Central memory CD8-positive, alpha-beta T cell (primary cell): ENCODE data around the gene CBY1.
A peak's percentile ranks its signal among the peaks of the same experiment; 100 is the strongest.

Experiments
- ATAC-seq: fragments of 150-1000 bp; cut with Tn5 transposase; replicated peaks from 2 replicates; pipeline ENCODE4 v1.10.0; 2022; ENCODE audit warnings: mild to moderate bottlenecking, moderate FRiP score, moderate number of reproducible peaks; ENCODE audit not compliant: poor library complexity, severe bottlenecking; ENCODE audit errors: extremely low read depth
- DNase-seq, 2 donors: peaks; one replicate each; pipeline ENCODE4 v3.0.0; 2021; ENCODE audit warnings: low spot score in 2 of 2
- H3K27ac Mint-ChIP-seq: one replicate; pipeline ENCODE4 v1.8.0; 2022; ENCODE audit warnings: low read depth, mild to moderate bottlenecking, moderate library complexity, mixed read lengths
- H3K27me3 Mint-ChIP-seq: one replicate; pipeline ENCODE4 v1.8.0; 2022; ENCODE audit warnings: mixed read lengths
- H3K36me3 Mint-ChIP-seq: one replicate; pipeline ENCODE4 v1.8.0; 2022; ENCODE audit warnings: mild to moderate bottlenecking, moderate library complexity, mixed read lengths; ENCODE audit not compliant: insufficient read depth
- H3K4me1 Mint-ChIP-seq: one replicate; pipeline ENCODE4 v1.8.0; 2022; ENCODE audit warnings: mixed read lengths
- H3K4me3 Mint-ChIP-seq: one replicate; pipeline ENCODE4 v1.8.0; 2022; ENCODE audit warnings: mild to moderate bottlenecking, moderate library complexity, mixed read lengths
- H3K9me3 Mint-ChIP-seq: one replicate; pipeline ENCODE4 v1.8.0; 2022; ENCODE audit warnings: mixed read lengths

CBY1 gene

GRCh38 chr22:38698407-38699094, 42.1 kb downstream of the CBY1 start:
- no peak for ATAC-seq
- Mint-ChIP-seq H3K4me3 (peak overlapping the region; percentile 87), H3K36me3 (peaks cover 32% of the 10 kb centered on the region), H3K27me3 (no peaks in the 10 kb centered on the region), H3K4me1 (peaks cover 54% of the 10 kb centered on the region), H3K9me3 (no peaks in the 10 kb centered on the region), H3K27ac (peak overlapping the region; percentile 99)
- DNase-seq = no peak

GRCh38 chr22:38699143-38699542, 42.7 kb downstream of the CBY1 start:
- peak overlapping the region; percentile 87 for H3K4me3 Mint-ChIP-seq
- no peaks in the 10 kb centered on the region for H3K27me3 Mint-ChIP-seq
- H3K36me3 Mint-ChIP-seq = peaks cover 30% of the 10 kb centered on the region
- peaks cover 50% of the 10 kb centered on the region for H3K4me1 Mint-ChIP-seq
- ATAC-seq (no peak), DNase-seq (no peak)
- no peaks in the 10 kb centered on the region for H3K9me3 Mint-ChIP-seq
- H3K27ac Mint-ChIP-seq = peak overlapping the region; percentile 99

- H3K9me3 Mint-ChIP-seq = no peaks in the 10 kb centered on the region
- H3K27me3 Mint-ChIP-seq = no peaks in the 10 kb centered on the region
- H3K36me3 Mint-ChIP-seq = peaks cover 30% of the 10 kb centered on the region
- no peak for DNase-seq
- peaks cover 50% of the 10 kb centered on the region for H3K4me1 Mint-ChIP-seq
- H3K4me3 Mint-ChIP-seq = peak overlapping the region; percentile 87
- H3K27ac Mint-ChIP-seq = peak overlapping the region; percentile 99
- ATAC-seq = no peak
Observed at GRCh38 chr22:38699784-38700183, 43.3 kb downstream of the CBY1 start.

GRCh38 chr22:38700270-38700788, 43.9 kb downstream of the CBY1 start:
- Mint-ChIP-seq H3K4me3 (peak overlapping the region; percentile 87), H3K4me1 (peaks cover 55% of the 10 kb centered on the region), H3K36me3 (peaks cover 29% of the 10 kb centered on the region), H3K9me3 (no peaks in the 10 kb centered on the region), H3K27me3 (no peaks in the 10 kb centered on the region), H3K27ac (peak overlapping the region; percentile 99)
- ATAC-seq (peak; percentile 2), DNase-seq (peak in 1 of 2 donors; percentile 22)

- peaks cover 55% of the 10 kb centered on the region for H3K4me1 Mint-ChIP-seq
- peaks cover 33% of the 10 kb centered on the region for H3K36me3 Mint-ChIP-seq
- H3K27ac Mint-ChIP-seq = peak within 1 kb of the TSS; percentile 99
- H3K27me3 Mint-ChIP-seq = no peaks in the 10 kb centered on the region
- DNase-seq (peak; percentile 99), ATAC-seq (peak; percentile 40)
- peak within 1 kb of the TSS; percentile 87 for H3K4me3 Mint-ChIP-seq
- H3K9me3 Mint-ChIP-seq = no peaks in the 10 kb centered on the region
Observed at GRCh38 chr22:38700789-38701628, 44.6 kb downstream of the CBY1 start, which contains the start of gene JOSD1. JOSD1 (minus strand) TSS chr22:38700943; CDS start chr22:38699987, 956 bp downstream.

GRCh38 chr22:38704654-38705234, 48.3 kb downstream of the CBY1 start:
- Mint-ChIP-seq H3K9me3 (no peaks in the 10 kb centered on the region), H3K27me3 (no peaks in the 10 kb centered on the region), H3K36me3 (peaks cover 31% of the 10 kb centered on the region), H3K27ac (peak overlapping the region; percentile 91), H3K4me1 (peaks cover 53% of the 10 kb centered on the region), H3K4me3 (peak overlapping the region; percentile 91)
- DNase-seq = no peak
- ATAC-seq = no peak

- H3K9me3 Mint-ChIP-seq = no peaks in the 10 kb centered on the region
- peaks cover 51% of the 10 kb centered on the region for H3K4me1 Mint-ChIP-seq
- peak; percentile 87 to 98 for DNase-seq
- peak within 1 kb of the TSS; percentile 91 for H3K27ac Mint-ChIP-seq
- H3K27me3 Mint-ChIP-seq = no peaks in the 10 kb centered on the region
- ATAC-seq = peak; percentile 77
- peaks cover 29% of the 10 kb centered on the region for H3K36me3 Mint-ChIP-seq
- H3K4me3 Mint-ChIP-seq = peak within 1 kb of the TSS; percentile 91
Observed at GRCh38 chr22:38705235-38706100, 49.0 kb downstream of the CBY1 start, which contains the start of gene GTPBP1. GTPBP1 (plus strand) TSS chr22:38705944; CDS start chr22:38705956, 12 bp downstream.

- ATAC-seq = no peak
- peak overlapping the region; percentile 91 for H3K27ac Mint-ChIP-seq
- peak overlapping the region; percentile 91 for H3K4me3 Mint-ChIP-seq
- no peaks in the 10 kb centered on the region for H3K27me3 Mint-ChIP-seq
- DNase-seq = no peak
- H3K4me1 Mint-ChIP-seq = peaks cover 53% of the 10 kb centered on the region
- peaks cover 26% of the 10 kb centered on the region for H3K36me3 Mint-ChIP-seq
- no peaks in the 10 kb centered on the region for H3K9me3 Mint-ChIP-seq
Observed at GRCh38 chr22:38706101-38706900, 49.9 kb downstream of the CBY1 start.

GRCh38 chr22:38706901-38707195, 50.4 kb downstream of the CBY1 start:
- no peak for ATAC-seq
- no peaks in the 10 kb centered on the region for H3K9me3 Mint-ChIP-seq
- peaks cover 20% of the 10 kb centered on the region for H3K36me3 Mint-ChIP-seq
- H3K27me3 Mint-ChIP-seq = no peaks in the 10 kb centered on the region
- no peak for DNase-seq
- peaks cover 52% of the 10 kb centered on the region for H3K4me1 Mint-ChIP-seq
- peak overlapping the region; percentile 91 for H3K4me3 Mint-ChIP-seq
- H3K27ac Mint-ChIP-seq = peak overlapping the region; percentile 91

GRCh38 chr22:38707346-38707745, 50.9 kb downstream of the CBY1 start:
- Mint-ChIP-seq H3K36me3 (peaks cover 17% of the 10 kb centered on the region), H3K27me3 (no peaks in the 10 kb centered on the region), H3K4me1 (peaks cover 57% of the 10 kb centered on the region), H3K4me3 (peak overlapping the region; percentile 91), H3K9me3 (no peaks in the 10 kb centered on the region), H3K27ac (peak overlapping the region; percentile 91)
- ATAC-seq = no peak
- no peak for DNase-seq

- H3K9me3 Mint-ChIP-seq = no peaks in the 10 kb centered on the region
- ATAC-seq (no peak), DNase-seq (no peak)
- peak overlapping the region; percentile 91 for H3K27ac Mint-ChIP-seq
- H3K4me1 Mint-ChIP-seq = peaks cover 64% of the 10 kb centered on the region
- H3K36me3 Mint-ChIP-seq = peaks cover 17% of the 10 kb centered on the region
- H3K4me3 Mint-ChIP-seq = peak overlapping the region; percentile 91
- H3K27me3 Mint-ChIP-seq = no peaks in the 10 kb centered on the region
Observed at GRCh38 chr22:38707984-38708383, 51.5 kb downstream of the CBY1 start.
